HG03025 (cell line): ENCODE measurements around the gene RBMS1.

Experiments used
- ATAC-seq: cut with Tn5 transposase; IDR thresholded peaks from one replicate; pipeline ENCODE4 v1.9.1; 2021; ENCODE audit warnings: mild to moderate bottlenecking, moderate library complexity; ENCODE audit not compliant: unreplicated experiment, low FRiP score

RBMS1 gene

DNA sequence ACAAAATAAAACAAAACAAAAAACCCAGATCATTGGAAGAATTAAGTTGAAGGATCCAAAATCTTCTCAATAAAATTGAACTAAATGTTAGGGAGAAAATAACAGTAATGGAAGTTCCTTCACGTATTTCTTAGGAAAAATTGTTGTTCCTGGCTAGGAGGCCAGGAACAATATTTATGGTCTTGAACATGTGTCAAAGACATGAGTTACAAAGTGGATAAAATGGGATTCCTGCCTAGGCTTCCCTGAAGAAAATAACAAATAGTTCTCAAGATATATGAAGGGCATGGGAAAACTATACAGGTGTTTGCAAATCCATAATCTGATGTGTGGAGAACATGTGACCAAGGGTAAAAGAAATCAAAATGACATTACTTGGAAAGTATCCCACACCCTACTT, 225.9 kb downstream of the RBMS1 start:
- ATAC-seq: no peak

DNA sequence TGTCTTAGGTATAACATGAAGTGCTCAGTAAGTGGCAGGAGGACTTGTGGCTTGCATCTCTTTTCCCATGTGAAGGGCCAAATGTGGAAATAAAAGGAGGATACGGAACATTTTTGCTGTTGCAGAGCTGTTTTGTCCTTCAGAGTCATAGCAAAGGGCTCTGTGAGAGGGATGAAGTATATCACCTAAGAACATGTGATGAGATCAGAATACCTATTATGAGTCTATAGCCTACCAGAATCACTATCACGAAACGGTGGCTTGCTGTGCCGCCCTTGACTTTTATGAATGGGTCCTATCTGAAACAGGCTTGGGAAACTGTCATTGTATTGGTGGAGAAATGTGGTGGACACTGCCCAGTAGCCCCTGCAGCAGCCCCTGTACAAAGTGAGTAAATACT, 226.6 kb downstream of the RBMS1 start:
- ATAC-seq: no peak

DNA sequence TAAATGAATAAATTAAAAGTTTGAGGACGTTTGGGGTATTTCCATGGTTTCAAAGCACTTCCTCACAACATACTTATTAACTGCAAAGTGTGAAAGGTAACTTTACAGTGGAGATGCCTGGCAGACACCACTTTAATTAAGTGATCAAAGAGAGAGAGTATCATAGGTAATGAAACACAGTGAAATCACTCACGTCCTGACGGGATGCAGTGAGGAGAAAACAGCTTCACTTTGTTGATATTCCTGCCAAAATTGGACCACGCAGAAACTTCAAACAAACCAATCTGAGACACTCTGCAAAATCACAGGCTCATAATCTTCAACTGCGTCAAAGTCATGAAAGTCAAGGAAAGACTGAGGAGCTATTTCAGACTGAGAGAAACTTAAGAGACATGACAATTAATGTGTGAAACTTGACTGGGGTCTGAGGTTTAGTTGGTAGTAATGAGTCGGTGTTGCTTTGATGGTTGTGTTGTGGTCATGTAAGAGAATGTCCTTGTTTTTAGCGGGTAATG, 227.5 kb downstream of the RBMS1 start:
- ATAC-seq: no peak

DNA sequence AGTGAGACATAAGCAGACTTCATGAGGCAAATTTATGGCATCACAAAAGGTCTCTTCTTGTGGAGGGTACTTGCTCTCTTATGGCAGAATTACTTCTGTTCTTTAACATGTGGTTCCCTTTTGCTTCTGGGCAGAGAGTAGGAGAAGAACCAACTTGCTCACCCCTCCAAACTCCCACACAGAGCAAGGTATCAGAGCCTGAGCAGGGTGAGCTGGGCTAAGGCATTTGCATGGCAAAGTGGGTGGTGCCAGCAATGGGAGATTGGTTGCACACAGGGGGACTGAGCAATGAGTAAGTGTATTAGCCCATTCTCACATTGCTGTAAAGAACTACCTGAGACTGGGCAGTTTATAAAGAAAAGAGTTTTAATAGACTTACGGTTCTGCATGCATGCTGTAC, 229.3 kb downstream of the RBMS1 start:
- ATAC-seq: no peak

DNA sequence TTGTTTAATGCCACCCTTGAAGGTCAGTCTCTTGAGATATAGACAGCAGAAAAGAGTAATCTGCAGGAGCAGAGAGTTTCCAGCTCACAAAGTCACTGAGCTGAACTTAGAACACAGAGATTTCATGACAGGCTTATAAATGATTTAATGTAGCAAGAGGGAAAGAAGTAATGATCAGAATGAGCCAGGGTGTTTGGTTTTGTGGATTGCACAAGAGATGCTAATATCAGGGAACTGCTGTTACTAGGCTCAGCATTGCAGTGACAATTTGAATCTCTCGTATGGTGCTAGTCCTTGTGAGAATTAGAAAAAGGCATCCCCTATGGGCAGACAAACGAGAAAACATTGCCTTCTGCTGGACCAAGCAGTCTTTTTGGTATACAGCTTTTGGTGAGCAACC, 231.9 kb downstream of the RBMS1 start:
- no peak for ATAC-seq

DNA sequence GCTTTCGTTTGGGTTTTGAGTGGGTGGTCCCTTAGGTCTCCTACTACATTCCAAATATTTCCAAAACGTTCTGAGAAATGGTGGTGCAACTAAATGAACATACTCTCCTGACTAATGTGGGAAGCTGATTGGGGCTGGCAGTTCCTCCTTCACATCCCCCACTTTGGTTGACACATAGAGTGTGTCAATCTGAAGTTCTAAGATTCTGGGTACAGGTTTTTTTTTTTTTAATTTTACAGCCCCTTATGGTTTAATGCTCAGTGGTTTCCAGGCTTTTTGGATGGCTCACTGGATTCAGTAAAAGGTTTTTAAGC, 235.2 kb downstream of the RBMS1 start:
- ATAC-seq: no peak

DNA sequence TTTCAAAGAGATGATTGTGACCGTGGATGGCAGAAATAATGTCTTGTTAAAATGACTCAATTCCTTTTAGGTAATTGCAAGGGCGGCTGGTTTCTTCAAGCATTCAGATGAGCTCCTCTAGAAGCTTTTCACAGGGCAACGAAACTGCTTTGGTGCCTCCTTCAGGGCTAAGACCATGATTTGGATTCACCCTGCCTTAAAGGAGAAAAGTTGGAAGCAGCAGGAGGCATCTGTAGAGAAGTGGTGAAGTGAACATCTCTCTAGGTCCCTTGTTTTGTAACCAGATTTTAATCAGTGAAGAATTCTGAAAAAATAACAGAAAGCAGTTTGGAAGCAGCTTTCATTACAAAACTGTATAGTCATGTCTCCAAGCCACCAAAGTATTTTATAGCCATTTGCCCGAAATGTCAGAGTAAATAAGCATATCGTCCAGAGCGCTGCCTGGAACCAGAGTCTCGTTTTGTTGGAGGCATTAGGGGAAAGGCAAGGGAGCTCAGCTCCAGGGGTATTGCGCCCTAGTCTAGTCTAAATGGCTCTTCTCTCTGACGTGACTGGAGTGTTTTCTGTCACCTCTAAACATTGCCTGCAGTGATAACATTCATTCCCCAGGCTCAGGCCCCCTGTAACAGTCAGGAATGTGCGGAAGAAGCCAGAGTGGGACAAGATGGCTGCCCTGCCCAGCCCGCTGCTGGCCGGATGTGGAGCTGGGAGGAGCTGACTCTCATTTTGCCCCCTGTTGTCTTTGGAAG, 235.7 kb downstream of the RBMS1 start:
- ATAC-seq: no peak

DNA sequence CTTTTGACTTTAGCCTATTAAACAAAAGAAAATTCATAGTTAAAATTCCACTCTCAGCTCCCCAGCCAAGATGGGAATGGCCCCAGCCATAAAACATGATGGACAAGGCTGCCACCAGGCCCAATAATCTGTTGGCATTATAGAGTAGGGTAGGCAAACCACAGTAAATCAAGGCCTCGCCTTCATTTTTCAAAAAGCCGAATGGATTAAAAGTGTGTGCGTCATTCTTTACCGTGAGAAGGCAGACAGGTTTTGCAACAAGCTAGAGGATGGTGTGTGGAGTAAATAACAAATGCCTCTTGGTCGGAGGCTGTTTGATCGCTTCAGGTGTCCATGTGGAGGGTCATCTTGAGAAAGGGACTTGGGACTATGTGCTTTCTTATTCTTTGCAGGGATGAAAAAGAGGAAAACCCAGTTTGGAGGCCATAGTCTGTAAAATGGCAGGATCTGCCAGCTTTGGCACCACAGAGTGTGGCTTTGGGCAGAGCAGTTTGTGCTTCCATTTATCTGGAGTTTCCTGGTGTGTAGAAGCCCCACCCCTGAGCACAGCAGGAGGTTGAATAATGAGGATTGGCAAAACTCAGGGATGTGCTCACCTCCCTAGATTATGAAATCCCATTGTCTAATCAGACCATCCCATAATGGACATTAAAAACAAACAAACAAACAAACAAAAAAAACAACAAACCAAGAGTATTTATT, 236.4 kb downstream of the RBMS1 start:
- ATAC-seq: no peak

DNA sequence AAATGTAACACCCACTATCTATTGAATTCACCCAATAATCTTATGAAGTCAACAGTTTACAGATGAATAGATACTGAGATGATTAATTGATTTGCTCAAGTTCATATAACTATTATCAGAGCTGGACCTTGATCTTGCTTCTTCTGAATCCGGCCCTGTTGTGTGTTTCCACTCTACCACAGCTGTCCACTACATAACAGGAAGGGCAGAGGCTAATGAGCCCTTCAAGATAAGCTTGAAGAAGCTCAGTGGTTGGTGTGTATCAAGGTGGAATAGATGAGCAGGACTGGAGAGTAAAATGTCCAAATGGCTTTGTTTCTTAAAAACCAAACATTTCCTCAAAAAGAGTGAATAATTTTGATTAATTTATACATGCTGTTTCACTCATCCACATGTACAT, 237.1 kb downstream of the RBMS1 start:
- no peak for ATAC-seq

DNA sequence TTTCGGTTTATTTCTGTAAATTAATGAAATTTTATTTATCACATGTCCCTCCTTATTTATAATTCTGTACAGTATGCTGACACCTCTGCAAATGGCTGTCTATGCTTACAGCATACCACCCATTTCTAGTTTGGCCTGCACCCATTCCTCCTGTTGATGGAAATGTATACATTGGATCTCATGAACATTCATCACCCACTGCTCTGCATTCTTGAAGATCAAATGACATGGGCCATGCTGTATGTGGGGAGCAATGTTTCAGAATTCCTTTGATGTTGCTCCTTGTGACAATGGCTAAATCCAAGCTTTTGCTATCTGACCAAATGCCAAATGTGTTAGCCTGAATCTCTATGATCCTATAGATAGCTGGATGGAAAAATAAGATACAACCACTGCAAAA, 238.2 kb downstream of the RBMS1 start:
- ATAC-seq: no peak

DNA sequence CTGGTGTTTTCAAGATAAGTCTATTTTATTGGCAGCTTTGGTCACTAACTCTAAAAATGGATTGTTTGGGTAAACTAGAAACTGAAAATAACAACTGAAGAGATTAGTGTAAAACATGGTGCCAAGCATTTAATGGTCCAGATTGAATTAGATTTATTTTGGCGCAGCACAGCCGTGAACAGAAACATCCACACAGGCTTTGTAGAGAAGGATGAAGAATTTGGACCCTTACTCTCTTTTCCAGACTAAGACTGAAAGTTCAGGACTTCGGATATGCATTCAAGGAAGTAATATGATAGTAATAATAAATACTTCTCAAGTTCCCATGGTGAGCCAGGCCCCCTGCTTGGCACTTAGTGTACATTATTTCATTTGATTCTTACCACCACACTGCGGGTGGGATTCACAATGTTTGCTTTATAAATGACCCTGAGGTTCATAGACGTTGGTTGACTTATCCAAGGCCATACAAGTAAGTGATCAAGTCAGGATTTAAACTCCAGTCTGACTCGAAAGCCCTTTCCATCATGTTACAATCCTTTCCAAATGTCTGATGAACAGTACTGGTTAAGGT, 239.3 kb downstream of the RBMS1 start:
- ATAC-seq: no peak

DNA sequence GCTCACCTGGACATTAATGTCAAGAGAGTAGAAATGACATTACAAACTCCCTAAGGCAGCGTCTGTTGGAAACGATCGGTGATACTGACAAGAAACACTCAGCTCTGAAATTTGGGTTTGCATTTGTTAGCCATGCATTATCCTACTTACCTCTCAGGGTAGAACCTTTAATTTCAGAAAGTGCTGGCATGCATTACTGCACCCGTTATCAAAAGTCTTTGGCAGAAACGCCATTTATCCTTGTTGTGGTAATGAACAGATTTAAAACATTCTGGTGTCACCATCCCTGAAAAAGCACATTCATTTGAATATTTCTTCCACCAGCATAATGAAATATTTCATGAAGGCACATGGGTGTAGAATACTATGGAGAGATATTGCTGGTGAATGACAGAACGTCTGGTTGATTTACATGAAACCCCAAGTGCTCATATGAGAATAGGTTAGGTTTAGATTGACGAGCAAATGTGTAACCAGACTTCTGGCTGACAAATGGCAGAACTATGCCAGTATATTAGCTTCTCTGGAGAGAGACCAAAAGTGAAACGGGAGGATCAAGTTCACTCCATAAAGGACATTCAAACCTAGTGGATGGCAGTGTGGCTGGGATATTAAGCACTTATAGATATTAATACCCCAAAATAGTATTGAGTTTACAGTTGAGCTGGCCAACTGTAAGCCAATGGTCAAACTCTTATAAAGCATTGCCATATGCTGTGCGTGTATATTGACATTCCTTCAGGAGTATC, 240.0 kb downstream of the RBMS1 start:
- ATAC-seq: no peak

DNA sequence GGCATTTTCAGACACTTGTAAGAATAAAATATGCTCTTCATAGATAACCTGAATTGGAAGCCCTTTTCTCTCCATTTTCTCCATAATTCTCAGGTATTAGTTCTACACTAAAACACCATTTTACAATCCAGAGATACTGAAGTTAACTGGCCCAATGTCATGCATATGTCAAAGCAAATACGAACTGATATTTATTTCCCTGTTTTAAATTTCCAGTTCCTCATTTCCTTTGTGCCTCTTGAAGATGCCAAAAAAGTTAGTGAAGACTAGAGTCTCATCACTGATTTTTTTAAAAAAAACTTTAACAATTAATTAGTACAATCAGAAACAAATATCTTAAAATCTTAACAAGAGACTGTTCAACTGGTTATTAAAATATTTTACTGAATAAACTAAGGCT, 240.7 kb downstream of the RBMS1 start:
- no peak for ATAC-seq

DNA sequence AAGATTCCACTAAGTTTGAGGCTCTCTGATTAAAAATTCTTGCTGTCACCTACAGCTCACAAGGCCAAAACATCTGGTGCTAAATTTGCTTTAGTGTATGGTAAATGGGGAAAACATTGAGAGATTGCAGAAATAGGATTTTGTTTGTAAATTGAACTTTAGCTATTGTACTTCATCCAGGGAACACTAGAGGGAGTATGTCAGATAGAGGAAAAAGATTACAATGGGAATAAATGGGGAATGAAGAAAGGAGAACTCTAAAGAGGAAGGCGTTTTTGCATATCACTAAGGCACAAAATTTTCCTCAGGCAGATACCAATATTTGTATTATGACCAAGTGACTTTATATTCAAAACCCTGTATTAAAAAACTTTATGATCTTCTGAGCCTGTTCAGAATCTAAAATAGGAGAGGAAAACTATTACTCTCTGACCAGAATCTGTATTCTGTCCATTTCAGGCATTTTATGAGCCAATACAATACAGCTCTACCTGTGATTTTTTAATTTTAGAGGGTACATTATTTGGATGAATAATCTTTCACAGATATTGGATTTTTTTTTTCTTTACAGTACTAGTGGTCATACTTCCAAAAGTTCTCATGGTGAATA, 241.2 kb downstream of the RBMS1 start:
- ATAC-seq: no peak

DNA sequence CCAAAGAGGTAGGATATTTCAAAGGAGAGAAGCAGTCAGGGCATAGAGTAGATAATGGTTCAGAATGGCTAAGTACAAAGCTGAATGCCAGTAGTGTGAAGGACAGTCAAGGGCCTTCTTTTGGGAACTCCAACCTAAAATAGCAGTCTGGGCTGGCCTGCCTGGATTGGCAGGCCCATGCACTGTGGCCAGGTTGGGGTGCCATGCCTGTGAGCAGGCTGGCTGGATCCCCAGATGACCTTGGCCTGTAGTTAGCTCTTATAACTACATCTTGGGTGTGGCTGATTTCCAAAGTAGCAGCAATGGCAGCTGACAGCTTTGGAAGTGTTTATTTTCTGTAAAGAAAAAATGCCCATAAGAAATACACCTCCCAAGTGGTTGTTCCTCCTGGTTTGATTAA, 242.0 kb downstream of the RBMS1 start:
- no peak for ATAC-seq

DNA sequence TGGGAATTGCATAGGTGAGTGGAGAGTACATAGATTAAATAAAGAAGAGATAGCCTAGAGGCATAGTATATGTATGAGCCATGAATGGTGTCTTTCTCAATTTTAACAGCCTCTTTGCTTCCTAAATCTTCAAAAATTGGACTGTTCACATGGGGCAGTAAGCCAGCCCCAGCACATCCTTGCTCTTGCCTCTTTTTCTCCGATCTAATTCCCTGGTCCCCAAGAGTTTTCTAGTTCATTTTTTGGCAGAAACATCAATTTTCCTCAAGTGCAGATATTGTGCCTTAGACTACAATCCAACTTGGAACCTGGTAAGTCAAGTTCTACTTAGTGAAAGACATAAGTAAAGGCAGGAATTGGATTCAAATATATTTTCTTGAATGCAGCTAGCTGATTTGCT, 243.7 kb downstream of the RBMS1 start:
- no peak for ATAC-seq

DNA sequence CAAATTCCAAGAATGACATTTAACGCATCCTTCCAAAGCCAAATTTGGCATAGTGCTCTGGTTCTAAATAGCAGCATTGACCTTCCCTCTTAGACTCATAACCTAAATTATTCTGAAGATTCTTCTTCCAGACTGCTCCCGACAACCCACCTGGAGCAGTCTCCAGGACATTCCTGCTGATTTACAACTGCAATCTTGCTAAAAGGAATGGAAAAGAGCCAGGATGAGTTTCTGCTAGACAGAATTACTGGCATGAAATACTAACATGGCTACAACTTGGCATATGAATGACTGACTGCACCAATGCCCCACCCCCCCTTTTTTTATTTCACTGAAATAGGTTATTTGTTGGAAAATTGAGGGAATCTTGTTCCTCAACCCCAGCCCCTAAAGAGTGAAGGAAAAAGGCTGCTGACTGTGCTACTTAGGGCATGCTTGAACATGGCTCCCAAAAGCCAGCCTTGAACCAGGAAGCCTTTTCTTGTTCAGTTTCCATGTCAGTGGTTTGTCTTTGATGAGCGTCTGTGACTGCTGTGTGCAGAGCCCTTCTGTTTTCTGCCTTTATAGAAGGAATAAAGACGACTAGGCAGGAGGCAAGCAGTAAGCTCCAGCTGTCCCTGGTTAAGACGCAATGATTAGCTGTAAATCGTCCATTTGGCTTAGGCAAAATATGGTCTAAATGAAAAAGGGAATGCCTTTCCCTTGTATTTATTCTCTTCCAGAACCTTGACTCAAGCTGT, 246.1 kb downstream of the RBMS1 start:
- no peak for ATAC-seq

DNA sequence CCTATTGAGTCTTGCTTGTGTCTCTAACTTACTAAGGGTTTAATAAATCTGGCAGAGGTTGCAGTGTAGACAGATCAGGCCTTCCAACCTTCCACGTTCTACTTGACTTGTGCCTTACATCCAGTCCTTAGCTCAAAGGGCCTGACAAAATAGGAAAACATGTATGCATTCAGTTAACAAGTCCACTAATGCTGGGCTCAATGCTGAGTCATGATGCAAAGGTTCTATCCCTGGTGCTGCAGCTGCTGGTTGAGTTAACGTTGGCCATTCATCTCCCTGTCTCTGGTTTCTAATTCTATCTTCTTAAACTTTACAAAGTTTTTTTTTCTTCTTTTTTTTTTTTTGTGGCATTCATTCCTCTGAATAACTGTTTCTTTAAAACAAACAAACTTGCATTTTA, 247.3 kb downstream of the RBMS1 start:
- no peak for ATAC-seq

DNA sequence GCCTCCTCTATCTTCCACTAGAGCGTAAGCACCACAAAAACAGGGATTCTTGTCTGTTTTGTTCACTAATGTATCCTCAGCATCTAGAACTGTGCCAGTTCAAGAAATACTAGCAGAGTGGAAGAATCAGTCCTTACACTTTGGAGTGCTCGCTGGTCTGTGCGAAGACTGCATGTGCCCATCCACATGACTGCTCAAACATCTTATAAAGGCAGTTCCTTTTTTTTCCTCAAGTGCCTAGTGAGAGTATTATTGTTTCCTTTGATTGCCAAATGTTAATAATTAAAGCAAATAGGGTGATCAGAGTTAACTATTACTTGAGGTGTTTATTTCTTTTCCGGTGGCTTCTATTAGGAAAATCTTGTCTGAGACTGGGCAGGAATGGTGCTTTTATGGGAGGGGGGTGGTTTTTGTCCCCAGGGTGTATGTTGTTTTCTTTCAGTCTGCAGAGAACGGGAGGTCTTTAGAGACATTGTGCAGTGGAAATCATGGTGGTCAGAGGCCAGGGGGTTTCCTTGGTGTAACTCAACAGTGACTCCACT, 247.9 kb downstream of the RBMS1 start:
- ATAC-seq: no peak
